ENCODE data around the gene RECQL5. TPM values are rescaled to one million over a fixed set of nuclear protein-coding genes. Genes with fewer than 3 reads are reported as not detected.

Gene RECQL5
- polyA plus RNA-seq, 1 of the 3 experiments (the other 2 are of a cell fraction) = 25.3 TPM

DNA sequence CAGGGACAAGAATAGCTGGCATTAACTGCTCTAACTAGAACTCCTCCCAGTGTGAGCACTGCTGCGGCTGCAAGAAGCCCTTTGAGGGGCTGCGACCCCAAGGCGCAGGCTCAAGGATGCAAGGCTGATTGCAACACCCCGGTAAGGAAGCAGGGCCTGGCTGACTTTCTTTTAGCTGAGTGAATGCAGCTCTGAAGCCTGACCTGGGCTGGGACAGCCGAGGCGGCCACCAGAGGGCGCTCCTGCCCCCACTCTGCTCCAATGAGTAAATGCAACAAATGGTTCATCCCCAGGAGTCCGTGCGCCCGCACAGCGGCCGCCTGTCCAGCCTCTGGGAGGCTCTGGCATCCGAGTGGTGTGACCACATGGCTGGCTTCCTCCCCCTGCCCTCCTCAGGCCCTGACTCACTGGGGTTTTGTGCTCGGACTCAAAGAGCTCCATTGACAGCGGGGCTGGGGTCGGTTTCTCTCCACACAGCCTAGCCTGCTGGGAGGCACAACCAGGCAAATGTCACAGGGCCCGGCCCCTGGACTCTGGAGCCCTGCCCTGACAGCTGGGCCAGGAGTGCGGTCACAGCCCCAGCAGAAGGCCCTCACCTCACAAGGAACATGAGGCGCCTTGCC lies 34.0 kb downstream of the RECQL5 start, which contains the start of gene SMIM5 (continued):
- no peak for TF ChIP-seq TEAD4 (IDR thresholded peaks at IDR 0.05; ENCODE audit: borderline replicate concordance, insufficient read depth)
- no peak for TF ChIP-seq POLR2AphosphoS5 (IDR thresholded peaks at IDR 0.05; ENCODE audit: low read depth, low read length)
- TF ChIP-seq RFX5 (IDR thresholded peaks at IDR 0.05; ENCODE audit: low read length) = no peak
- TF ChIP-seq SMC3 (IDR thresholded peaks at IDR 0.05; ENCODE audit: low read depth, low read length) = peak; percentile 90
- 0 out of 2 replicates have a peak, but pooled peaks have one; percentile 42 for TF ChIP-seq RCOR1 (IDR thresholded peaks at IDR 0.05; ENCODE audit: low read length)
- no peak for TF ChIP-seq NFIC (IDR thresholded peaks at IDR 0.05; ENCODE audit: borderline replicate concordance)
- TF ChIP-seq, protein P1, sequence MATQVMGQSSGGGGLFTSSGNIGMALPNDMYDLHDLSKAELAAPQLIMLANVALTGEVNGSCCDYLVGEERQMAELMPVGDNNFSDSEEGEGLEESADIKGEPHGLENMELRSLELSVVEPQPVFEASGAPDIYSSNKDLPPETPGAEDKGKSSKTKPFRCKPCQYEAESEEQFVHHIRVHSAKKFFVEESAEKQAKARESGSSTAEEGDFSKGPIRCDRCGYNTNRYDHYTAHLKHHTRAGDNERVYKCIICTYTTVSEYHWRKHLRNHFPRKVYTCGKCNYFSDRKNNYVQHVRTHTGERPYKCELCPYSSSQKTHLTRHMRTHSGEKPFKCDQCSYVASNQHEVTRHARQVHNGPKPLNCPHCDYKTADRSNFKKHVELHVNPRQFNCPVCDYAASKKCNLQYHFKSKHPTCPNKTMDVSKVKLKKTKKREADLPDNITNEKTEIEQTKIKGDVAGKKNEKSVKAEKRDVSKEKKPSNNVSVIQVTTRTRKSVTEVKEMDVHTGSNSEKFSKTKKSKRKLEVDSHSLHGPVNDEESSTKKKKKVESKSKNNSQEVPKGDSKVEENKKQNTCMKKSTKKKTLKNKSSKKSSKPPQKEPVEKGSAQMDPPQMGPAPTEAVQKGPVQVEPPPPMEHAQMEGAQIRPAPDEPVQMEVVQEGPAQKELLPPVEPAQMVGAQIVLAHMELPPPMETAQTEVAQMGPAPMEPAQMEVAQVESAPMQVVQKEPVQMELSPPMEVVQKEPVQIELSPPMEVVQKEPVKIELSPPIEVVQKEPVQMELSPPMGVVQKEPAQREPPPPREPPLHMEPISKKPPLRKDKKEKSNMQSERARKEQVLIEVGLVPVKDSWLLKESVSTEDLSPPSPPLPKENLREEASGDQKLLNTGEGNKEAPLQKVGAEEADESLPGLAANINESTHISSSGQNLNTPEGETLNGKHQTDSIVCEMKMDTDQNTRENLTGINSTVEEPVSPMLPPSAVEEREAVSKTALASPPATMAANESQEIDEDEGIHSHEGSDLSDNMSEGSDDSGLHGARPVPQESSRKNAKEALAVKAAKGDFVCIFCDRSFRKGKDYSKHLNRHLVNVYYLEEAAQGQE (IDR thresholded peaks at IDR 0.05; ENCODE audit: low read depth, low read length) = no peak
- TF ChIP-seq, protein P2, sequence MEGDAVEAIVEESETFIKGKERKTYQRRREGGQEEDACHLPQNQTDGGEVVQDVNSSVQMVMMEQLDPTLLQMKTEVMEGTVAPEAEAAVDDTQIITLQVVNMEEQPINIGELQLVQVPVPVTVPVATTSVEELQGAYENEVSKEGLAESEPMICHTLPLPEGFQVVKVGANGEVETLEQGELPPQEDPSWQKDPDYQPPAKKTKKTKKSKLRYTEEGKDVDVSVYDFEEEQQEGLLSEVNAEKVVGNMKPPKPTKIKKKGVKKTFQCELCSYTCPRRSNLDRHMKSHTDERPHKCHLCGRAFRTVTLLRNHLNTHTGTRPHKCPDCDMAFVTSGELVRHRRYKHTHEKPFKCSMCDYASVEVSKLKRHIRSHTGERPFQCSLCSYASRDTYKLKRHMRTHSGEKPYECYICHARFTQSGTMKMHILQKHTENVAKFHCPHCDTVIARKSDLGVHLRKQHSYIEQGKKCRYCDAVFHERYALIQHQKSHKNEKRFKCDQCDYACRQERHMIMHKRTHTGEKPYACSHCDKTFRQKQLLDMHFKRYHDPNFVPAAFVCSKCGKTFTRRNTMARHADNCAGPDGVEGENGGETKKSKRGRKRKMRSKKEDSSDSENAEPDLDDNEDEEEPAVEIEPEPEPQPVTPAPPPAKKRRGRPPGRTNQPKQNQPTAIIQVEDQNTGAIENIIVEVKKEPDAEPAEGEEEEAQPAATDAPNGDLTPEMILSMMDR (IDR thresholded peaks at IDR 0.05) = peak; percentile 99
- TF ChIP-seq ELF1 (IDR thresholded peaks at IDR 0.05) = no peak
- TF ChIP-seq RAD21 (IDR thresholded peaks at IDR 0.05; ENCODE audit: low read length) = peak; percentile 72
- 0 out of 2 replicates have a peak, but pooled peaks have one; percentile 45 for TF ChIP-seq SIN3A (IDR thresholded peaks at IDR 0.05; ENCODE audit: borderline replicate concordance, low read depth, low read length)
- TF ChIP-seq EZH2phosphoT487 (IDR thresholded peaks at IDR 0.05; ENCODE audit: borderline replicate concordance, low read depth) = no peak

DNA sequence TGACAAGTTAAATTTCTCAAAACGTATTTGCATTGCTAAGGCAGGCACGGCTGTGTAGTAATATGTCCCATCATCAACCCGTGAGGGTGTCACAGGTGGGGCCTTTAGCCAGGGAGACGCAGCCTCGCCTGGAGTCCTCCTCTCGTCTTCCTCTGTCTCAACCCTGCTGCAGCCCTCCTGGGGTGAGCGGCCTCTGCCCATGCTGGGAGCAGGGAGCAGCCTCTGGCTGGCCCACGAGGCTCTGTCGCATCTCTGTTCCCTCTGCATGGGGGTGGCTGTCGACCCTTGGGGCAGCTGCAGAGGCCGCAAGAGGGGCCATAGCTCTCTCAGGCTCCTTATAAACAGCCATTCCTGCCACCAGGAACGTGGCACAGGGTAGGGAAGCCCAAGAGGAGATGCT lies 34.5 kb downstream of the RECQL5 start:
- Histone ChIP-seq H3K4me1 (ENCODE audit: control insufficient read depth in 1 of 2, insufficient read depth in 2 of 2, low read depth in 1 of 2, low read length in 1 of 2) (peaks cover 12 to 15% of the 10 kb centered on the region in 2 experiments; a peak in 3 of 4 replicates), H3K36me3 (replicated peaks in 1 of 2; ENCODE audit: control insufficient read depth in 1 of 2, insufficient read depth in 2 of 2, low read length in 1 of 2) (peaks cover 0 to 44% of the 10 kb centered on the region in 2 experiments), H4K20me1 (ENCODE audit: insufficient read depth) (peaks cover 18% of the 10 kb centered on the region), H3K27me3 (ENCODE audit: insufficient read depth) (no peaks in the 10 kb centered on the region), H3F3A (replicated peaks; ENCODE audit: insufficient read depth) (peaks cover 3% of the 10 kb centered on the region), H3K27ac (ENCODE audit: low read depth in 2 of 2, low read length in 1 of 2) (no peak overlapping the region; a peak in 1 of 4 replicates), H3K9me2 (no peaks in the 10 kb centered on the region), H3K79me2 (ENCODE audit: insufficient read depth) (no peaks in the 10 kb centered on the region), H3K4me2 (no peak overlapping the region), H3K9me3 (no peaks in the 10 kb centered on the region), H3K9ac (no peak overlapping the region), H2AFZ (ENCODE audit: low read depth) (no peak overlapping the region), H3K4me3 (ENCODE audit: low read depth in 2 of 2, low read length in 1 of 2) (no peak overlapping the region)
- TF ChIP-seq SIN3A (IDR thresholded peaks at IDR 0.05; ENCODE audit: borderline replicate concordance, low read depth, low read length) (no peak), TCF12 (IDR thresholded peaks at IDR 0.05) (no peak), TEAD4 (IDR thresholded peaks at IDR 0.05; ENCODE audit: borderline replicate concordance, insufficient read depth) (no peak), FOXJ3 (CRISPR knock-in tag; IDR thresholded peaks at IDR 0.05) (no peak), EZH2phosphoT487 (IDR thresholded peaks at IDR 0.05; ENCODE audit: borderline replicate concordance, low read depth) (no peak), RAD21 (IDR thresholded peaks at IDR 0.05; ENCODE audit: low read length) (no peak)
- TF ChIP-seq, protein P3, sequence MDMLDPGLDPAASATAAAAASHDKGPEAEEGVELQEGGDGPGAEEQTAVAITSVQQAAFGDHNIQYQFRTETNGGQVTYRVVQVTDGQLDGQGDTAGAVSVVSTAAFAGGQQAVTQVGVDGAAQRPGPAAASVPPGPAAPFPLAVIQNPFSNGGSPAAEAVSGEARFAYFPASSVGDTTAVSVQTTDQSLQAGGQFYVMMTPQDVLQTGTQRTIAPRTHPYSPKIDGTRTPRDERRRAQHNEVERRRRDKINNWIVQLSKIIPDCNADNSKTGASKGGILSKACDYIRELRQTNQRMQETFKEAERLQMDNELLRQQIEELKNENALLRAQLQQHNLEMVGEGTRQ (IDR thresholded peaks at IDR 0.05; ENCODE audit: borderline replicate concordance, low read depth, low read length) = no peak
- TF ChIP-seq, protein P4, sequence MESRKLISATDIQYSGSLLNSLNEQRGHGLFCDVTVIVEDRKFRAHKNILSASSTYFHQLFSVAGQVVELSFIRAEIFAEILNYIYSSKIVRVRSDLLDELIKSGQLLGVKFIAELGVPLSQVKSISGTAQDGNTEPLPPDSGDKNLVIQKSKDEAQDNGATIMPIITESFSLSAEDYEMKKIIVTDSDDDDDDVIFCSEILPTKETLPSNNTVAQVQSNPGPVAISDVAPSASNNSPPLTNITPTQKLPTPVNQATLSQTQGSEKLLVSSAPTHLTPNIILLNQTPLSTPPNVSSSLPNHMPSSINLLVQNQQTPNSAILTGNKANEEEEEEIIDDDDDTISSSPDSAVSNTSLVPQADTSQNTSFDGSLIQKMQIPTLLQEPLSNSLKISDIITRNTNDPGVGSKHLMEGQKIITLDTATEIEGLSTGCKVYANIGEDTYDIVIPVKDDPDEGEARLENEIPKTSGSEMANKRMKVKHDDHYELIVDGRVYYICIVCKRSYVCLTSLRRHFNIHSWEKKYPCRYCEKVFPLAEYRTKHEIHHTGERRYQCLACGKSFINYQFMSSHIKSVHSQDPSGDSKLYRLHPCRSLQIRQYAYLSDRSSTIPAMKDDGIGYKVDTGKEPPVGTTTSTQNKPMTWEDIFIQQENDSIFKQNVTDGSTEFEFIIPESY (IDR thresholded peaks at IDR 0.05; ENCODE audit: borderline replicate concordance, low read depth) = no peak
- TF ChIP-seq, protein P2 (IDR thresholded peaks at IDR 0.05) = no peak
- no peak for DNase-seq
- POLR2A ChIA-PET = interaction anchor here (1.2 kb wide), 1 partner anchor 116 kb away, joined by 9 read pairs; no protein-coding TSS in a partner anchor
- CTCF ChIA-PET = interaction anchor here (0.6 to 37.9 kb wide), 63 partner anchors 6 to 370 kb away, joined by 3 to 1370 read pairs (median 7); partner anchors contain the start of genes GALK1, MRPS7, MYO15B and RECQL5
- 57% methylated on average over 10 of the region's 12 CpGs for WGBS (ENCODE audit: low lambda C conversion rate)
